HuH-7.5 (cell line): ENCODE measurements around the gene CYFIP1.

ENCODE experiments used
- DNase-seq: peaks from one replicate; pipeline ENCODE4 v3.0.0; 2011; ENCODE audit warnings: low spot score

The CYFIP1 gene

DNA sequence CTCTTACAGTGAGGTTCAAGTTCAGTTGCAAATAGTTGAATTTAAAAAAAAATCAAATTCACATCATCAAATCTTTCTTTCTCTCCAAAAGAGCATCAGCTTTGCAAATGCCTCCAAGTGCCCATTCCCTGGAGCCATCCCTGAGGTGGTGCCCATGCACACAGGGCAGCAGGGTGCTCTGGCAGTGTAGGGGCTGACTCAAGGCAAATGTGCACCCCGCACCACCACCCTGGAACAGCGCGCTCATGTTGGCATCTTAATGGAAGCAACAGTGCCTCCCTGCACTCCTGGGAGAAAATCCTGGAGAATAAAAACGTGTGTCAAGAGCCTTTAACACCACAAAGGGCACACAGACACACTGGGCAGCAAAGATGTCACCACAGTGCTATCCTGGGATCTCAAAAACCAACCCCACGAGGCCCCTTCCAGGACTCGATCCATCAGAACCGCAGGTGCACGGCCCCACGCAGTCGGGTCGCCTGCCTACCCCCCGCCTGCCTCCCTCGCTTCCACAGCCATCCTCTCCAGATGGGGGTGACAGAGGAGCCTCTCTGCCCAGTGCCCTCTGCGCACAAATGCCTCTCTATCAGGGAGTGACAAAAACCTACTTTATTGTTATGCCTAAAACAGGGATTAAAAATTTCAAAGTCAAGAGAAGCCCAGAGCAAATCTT, 90.9 kb downstream of the CYFIP1 start:
- DNase-seq = no peak

GRCh38 chr15:22888120-22888859, 91.9 kb downstream of the CYFIP1 start:
- no peak for DNase-seq

DNA sequence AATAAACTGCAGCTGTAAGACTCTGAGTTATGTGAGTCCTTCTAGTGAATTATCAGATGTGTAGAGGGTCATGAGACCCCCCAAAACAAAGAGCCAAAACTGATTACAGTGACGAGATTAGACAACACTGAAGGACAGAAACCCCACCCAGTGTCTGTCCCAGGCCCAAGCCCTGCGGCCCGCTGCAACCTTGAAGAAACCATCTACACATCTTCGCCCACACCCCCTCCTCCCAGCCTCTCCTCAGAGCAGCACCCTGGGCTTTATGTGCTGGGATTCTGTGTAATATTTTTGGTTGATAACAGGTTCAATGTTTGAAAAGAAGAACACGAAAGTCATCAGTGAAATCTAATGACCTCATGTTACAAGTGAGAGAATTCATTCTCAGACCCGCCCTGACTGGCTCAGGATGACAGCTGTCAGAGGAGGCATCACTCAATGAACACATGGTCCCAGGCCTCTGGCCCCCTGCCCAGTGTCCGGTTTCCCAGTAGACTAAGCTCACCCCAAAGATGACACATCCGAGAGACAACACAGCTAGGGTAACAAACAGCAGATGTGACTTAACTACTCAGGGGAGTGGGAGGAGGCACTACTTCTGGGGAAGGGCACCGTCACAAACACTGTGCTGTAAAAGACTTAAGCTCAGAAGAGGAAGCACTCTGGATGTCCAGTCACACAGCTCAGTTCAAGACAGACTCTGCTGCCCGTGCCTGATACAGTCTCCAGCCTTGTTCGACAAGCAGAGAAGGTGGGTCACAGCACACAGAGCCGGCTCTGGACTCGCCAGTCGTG, 92.8 kb downstream of the CYFIP1 start:
- no peak for DNase-seq

- DNase-seq = no peak
Observed at GRCh38 chr15:22885120-22885519, 95.0 kb downstream of the CYFIP1 start.

DNA sequence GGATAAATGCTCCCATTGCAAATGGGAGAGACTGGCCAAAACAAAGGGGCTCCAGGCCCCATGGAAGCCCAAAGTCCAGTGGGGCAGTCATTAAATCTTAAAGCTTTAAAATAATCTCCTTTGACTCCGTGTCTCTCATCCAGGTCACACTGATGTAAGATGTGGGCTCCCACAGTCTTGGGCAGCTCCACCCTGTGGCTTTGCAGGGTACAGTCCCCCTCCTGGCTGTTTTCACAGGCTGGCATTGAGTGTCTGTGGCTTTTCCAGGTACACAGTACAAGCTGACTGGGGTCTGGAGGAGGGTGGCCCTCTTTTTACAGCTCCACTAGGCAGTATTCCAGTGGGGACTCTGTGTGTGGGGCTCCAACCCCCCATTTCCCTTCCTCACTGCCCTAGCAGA, 95.8 kb downstream of the CYFIP1 start:
- no peak for DNase-seq

DNA sequence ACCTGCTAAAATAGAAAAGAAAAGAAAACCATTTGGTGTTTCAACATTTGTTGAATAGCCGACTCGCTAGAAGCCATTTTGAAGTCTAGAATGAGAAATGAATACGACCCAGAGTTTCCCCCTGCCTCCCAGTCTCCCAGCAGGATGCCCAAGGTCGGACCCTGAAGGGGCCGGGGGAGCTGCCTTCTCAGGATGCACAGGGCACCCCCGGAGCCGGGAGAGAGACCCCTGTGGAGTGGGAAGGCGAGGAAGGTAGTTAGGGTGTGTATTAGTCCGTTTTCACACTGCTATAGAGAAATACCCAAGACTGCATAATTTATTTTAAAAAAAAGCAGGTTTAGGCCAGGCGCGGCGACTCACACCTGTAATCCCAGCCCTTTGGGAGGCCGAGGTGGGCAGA, 97.0 kb downstream of the CYFIP1 start:
- no peak for DNase-seq

GRCh38 chr15:22881739-22882440, 98.3 kb downstream of the CYFIP1 start:
- DNase-seq = no peak

DNA sequence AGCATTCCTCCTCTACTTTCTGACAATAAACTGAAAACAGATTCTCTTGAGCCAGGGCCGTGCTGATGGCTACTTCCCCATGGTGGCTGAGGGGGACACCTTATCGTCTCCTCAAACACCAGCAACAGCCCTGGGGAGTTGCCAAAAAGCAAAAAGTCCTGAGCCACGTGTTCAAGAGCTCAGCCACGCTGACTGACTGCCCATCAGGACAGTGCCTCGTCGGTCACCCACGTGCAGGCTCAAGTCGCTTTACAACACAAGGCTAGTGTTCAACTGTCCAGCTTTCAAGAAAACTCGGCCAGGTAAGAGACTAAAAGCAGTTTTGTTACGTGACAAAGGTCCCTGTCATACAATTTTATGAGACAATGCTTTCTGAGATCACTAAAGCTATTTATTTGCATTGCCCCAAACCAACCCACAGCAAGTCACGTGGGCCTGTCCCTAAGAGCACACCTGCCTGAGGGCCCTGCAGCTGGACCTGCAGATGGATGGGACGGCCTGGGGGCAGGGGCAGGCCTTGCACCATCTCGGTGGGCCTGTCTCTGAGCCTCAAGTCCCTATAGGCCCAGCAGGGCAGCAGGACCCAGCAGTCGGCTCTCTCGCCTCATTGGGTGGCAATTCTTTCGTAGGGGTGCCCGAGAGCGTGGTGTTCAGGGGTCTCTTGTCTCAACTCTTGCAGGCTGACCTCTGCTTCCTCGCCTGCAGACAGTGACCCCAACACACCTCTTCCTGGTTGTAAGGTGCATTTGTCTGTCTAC, 99.0 kb downstream of the CYFIP1 start:
- DNase-seq = no peak

GRCh38 chr15:22880068-22880980, 99.8 kb downstream of the CYFIP1 start:
- DNase-seq = no peak

- no peak for DNase-seq
Observed at GRCh38 chr15:22878103-22878502, 102.1 kb downstream of the CYFIP1 start.

DNA sequence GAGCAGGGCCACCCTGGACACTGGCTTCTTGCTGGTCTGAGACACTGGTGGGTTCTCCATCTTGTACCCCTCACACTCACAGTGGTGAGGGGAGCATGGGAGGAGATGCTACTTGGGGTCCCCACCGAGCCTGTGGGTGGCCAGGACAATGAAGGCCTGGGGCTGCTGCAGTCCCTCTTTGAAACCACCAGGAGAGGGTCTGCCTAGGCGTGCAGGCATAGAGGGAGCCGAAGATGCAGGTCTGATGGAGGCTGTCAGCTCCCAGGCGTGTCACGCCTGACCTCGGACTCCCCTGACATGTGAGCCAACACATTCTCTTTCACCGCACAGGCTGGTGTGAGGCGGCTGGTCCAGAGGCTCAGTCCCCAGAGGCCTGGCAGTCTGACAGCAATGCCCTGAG, 102.6 kb downstream of the CYFIP1 start:
- DNase-seq = no peak

- no peak for DNase-seq
Observed at GRCh38 chr15:22877117-22877516, 103.1 kb downstream of the CYFIP1 start.

DNA sequence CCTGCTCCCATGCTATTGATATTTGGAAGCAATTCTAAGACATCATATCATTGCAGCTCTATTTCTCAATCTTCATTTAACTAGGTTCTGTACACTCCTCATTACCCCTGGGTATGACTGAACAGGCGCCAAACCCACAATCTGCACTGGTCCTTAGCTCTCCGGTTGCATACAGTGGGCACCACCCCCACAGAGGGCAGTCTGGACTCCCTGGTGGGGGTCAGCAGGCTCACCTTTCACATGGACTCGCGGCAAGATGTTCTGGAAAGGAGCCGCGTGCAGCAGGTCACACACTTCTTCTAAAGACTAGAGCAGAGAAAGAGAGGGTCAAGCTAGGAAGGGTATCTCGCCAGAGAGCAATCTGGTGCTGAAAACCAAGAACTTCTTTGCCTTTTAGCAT, 105.2 kb downstream of the CYFIP1 start:
- DNase-seq = no peak

- DNase-seq = no peak
Observed at GRCh38 chr15:22874256-22874655, 105.9 kb downstream of the CYFIP1 start.

- DNase-seq = no peak
Observed at GRCh38 chr15:22873841-22874240, 106.3 kb downstream of the CYFIP1 start.

GRCh38 chr15:22872936-22873701, 107.0 kb downstream of the CYFIP1 start:
- no peak for DNase-seq

GRCh38 chr15:22871481-22872086, 108.6 kb downstream of the CYFIP1 start:
- no peak for DNase-seq

DNA sequence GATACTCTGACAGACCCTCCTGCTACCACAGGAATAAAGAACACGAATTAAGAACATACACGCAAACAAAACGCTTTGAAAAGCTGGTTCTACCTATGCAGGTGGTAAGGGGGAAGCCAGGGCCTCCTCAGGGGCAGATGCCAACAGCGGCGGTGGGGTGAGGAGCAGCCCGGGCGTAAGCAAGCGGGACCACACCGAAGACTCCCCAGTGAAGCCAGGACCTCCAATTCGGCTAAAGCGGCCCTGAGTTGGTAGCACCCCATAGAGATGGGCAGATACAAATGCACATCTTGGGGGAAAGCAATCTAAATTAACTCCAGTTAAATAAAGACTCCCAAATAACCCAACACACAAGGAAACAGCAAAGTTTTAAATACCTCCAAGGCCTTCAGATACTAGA, 109.3 kb downstream of the CYFIP1 start:
- DNase-seq = no peak

DNA sequence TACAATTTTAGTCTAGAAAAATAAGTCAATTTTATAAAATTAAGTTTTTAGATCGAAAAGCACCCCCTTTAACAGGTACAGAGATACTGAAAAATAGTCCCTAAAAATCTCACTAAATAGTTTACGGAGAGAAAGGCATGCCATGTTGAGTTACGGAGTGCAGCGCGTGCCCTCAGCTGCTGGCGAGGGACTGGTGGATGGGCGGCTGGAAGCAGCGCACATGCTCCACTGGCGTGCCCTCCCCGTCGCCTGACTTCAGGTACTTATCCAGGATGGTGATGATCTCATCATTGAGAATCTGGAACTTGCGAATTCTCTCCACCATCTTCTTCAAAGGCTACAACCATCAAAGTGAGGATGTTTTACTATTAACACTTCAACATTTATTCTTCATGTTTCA, 110.3 kb downstream of the CYFIP1 start:
- DNase-seq = no peak
